ENCODE data around the gene MYO3B.
A peak's percentile ranks its signal among the peaks of the same experiment; 100 is the strongest.
"Not testable (repeated sequence)": the region's sequence is repeated elsewhere in the genome, so short reads cannot be mapped to it uniquely, and the experiment has no call there.

Gene MYO3B

DNA sequence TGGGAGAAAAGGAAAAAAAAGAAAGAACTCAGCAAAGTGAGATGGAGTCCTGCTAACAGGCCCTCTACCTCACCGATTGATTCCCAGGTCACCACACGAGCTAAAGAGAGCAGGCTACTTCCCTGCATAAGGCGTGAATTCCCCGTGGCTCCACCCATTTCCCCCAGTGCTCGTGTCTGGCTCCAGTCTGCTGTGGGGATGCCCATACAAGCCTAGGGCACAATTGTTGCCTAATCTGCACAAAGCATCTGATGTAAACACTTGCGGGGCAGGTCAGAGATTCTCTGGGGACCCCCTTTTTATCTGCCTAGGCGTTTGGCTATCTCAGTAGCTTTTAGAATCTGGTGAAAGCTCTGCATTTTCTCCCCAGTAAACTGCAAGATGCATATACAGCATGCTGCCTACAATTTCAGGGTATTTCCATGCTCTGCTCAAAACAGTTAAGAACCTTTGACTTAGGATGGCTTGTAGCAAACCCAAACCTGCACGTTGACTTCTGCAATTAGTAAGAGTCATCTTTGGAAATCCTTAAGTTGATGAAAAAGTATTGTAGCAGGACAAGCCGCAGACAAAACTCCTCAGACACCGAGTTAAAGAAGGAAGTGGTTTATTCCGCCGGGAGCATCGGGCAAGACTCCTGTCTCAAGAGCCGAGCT lies 34.8 kb downstream of the MYO3B start:
- no CpG with 5 or more reads among the region's 14 CpGs for WGBS (ENCODE audit: extremely low coverage, insufficient coverage, insufficient read length)
- H3K18ac ChIP-seq (ENCODE audit: low read length), result no peak overlapping the region
- H3K4me3 ChIP-seq (ENCODE audit: low read depth, low read length), result no peak overlapping the region
- H4K8ac ChIP-seq (ENCODE audit: low read depth, low read length), result peak overlapping the region; percentile 25
- H3K14ac ChIP-seq (ENCODE audit: low read length), result no peak overlapping the region
- no peak overlapping the region for H2BK5ac ChIP-seq (ENCODE audit: low read depth, low read length, poor library complexity)
- H3K4me1 ChIP-seq (ENCODE audit: control insufficient read depth in 1 of 2, insufficient read depth in 2 of 2, low read length in 2 of 2), result peaks cover 0 to 6% of the 10 kb centered on the region in 2 experiments
- no peak overlapping the region for H3K23ac ChIP-seq (ENCODE audit: low read length)
- no peak for DNase-seq
- H3K9me3 ChIP-seq (ENCODE audit: insufficient read depth, low read depth, low read length), result peaks cover 1% of the 10 kb centered on the region
- H3K79me2 ChIP-seq (ENCODE audit: control insufficient read depth, insufficient read depth, low read length, poor library complexity), result no peaks in the 10 kb centered on the region
- no peaks in the 10 kb centered on the region for H3K79me1 ChIP-seq (ENCODE audit: low read length)
- no peak overlapping the region for H4K12ac ChIP-seq (ENCODE audit: low read depth, low read length)
- H2AK5ac ChIP-seq (ENCODE audit: low read length), result no peak overlapping the region
- H3K4ac ChIP-seq (ENCODE audit: low read depth, low read length), result no peak overlapping the region
- H2AFZ ChIP-seq (ENCODE audit: insufficient read depth, low read length, poor library complexity), result no peak overlapping the region
- no peak overlapping the region for H2BK120ac ChIP-seq (ENCODE audit: insufficient read depth, low read length, poor library complexity)
- H2BK12ac ChIP-seq (ENCODE audit: low read length), result no peak overlapping the region
- H3K4me2 ChIP-seq (ENCODE audit: low read length), result no peak overlapping the region
- H3K27me3 ChIP-seq (ENCODE audit: insufficient read depth, low read length), result no peaks in the 10 kb centered on the region
- no peak overlapping the region for H3K9ac ChIP-seq (ENCODE audit: low read length)
- no peak overlapping the region for H4K91ac ChIP-seq (ENCODE audit: low read depth, low read length)
- H3K36me3 ChIP-seq (ENCODE audit: control insufficient read depth in 1 of 2, insufficient read depth in 2 of 2, low read length in 2 of 2), result no peaks in the 10 kb centered on the region
- peak overlapping the region; percentile 16 for H3K27ac ChIP-seq (ENCODE audit: low read depth, low read length)

DNA sequence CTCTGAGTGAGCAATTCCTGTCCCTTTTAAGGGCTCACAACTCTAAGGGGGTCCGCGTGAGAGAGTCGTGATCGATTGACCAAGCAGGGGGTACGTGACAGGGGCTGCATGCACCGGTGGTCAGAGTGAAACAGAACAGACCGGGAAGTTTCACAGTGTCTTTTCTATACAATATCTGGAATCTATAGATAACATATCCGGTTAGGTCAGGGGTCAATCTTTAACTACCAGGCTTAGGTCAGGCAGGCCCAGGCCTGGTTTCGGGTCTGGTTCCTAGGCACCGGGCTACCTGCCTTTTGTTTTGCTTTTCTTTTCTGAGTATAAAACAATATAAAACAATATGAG lies 35.3 kb downstream of the MYO3B start:
- not testable (repeated sequence) for H3K4me2 ChIP-seq (ENCODE audit: low read length); H3K27ac ChIP-seq (ENCODE audit: low read depth, low read length); H3K4me1 ChIP-seq (ENCODE audit: control insufficient read depth in 1 of 2, insufficient read depth in 2 of 2, low read length in 2 of 2); H3K9ac ChIP-seq (ENCODE audit: low read length); H2AK5ac ChIP-seq (ENCODE audit: low read length); H3K9me3 ChIP-seq (ENCODE audit: insufficient read depth, low read depth, low read length); H2BK12ac ChIP-seq (ENCODE audit: low read length); H3K79me2 ChIP-seq (ENCODE audit: control insufficient read depth, insufficient read depth, low read length, poor library complexity); H3K36me3 ChIP-seq (ENCODE audit: control insufficient read depth in 1 of 2, insufficient read depth in 2 of 2, low read length in 2 of 2); H3K79me1 ChIP-seq (ENCODE audit: low read length); H4K12ac ChIP-seq (ENCODE audit: low read depth, low read length); H2BK5ac ChIP-seq (ENCODE audit: low read depth, low read length, poor library complexity); H3K14ac ChIP-seq (ENCODE audit: low read length); H3K27me3 ChIP-seq (ENCODE audit: insufficient read depth, low read length); H3K4ac ChIP-seq (ENCODE audit: low read depth, low read length); H3K18ac ChIP-seq (ENCODE audit: low read length); H2BK120ac ChIP-seq (ENCODE audit: insufficient read depth, low read length, poor library complexity); DNase-seq; H2AFZ ChIP-seq (ENCODE audit: insufficient read depth, low read length, poor library complexity); H4K8ac ChIP-seq (ENCODE audit: low read depth, low read length); H4K91ac ChIP-seq (ENCODE audit: low read depth, low read length); H3K4me3 ChIP-seq (ENCODE audit: low read depth, low read length); H3K23ac ChIP-seq (ENCODE audit: low read length)
- WGBS (ENCODE audit: extremely low coverage, insufficient coverage, insufficient read length), result no CpG with 5 or more reads among the region's 10 CpGs

DNA sequence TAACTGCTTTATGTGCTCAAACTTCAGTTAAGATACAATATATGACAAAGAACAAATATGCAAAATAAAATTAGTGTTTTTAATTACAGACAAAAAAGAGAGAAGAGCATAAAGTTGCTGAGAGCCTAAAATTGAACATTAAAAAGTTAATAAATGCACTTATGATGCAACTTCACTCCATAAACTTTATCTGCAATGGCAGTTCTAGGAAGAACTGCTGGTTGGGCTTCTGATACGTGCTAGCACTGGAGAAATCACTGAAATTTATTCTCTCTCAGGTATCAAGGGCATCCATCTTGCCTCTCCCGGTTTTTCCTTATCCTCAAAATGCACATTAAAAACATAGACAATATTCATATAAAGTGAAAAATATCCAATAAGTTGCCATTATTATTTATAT lies 35.7 kb downstream of the MYO3B start:
- Histone ChIP-seq H4K8ac (ENCODE audit: low read depth, low read length) (no peak overlapping the region), H3K4me2 (ENCODE audit: low read length) (no peak overlapping the region), H3K4me3 (ENCODE audit: low read depth, low read length) (no peak overlapping the region), H3K23ac (ENCODE audit: low read length) (no peak overlapping the region), H3K27me3 (ENCODE audit: insufficient read depth, low read length) (no peaks in the 10 kb centered on the region), H4K12ac (ENCODE audit: low read depth, low read length) (no peak overlapping the region), H3K4me1 (ENCODE audit: control insufficient read depth in 1 of 2, insufficient read depth in 2 of 2, low read length in 2 of 2) (peaks cover 0 to 6% of the 10 kb centered on the region in 2 experiments), H3K79me1 (ENCODE audit: low read length) (no peaks in the 10 kb centered on the region), H2BK12ac (ENCODE audit: low read length) (no peak overlapping the region), H2AFZ (ENCODE audit: insufficient read depth, low read length, poor library complexity) (no peak overlapping the region), H3K9me3 (ENCODE audit: insufficient read depth, low read depth, low read length) (no peaks in the 10 kb centered on the region), H4K91ac (ENCODE audit: low read depth, low read length) (no peak overlapping the region), H2BK5ac (ENCODE audit: low read depth, low read length, poor library complexity) (no peak overlapping the region), H3K9ac (ENCODE audit: low read length) (no peak overlapping the region), H2BK120ac (ENCODE audit: insufficient read depth, low read length, poor library complexity) (no peak overlapping the region), H3K18ac (ENCODE audit: low read length) (no peak overlapping the region), H3K27ac (ENCODE audit: low read depth, low read length) (no peak overlapping the region), H2AK5ac (ENCODE audit: low read length) (no peak overlapping the region), H3K14ac (ENCODE audit: low read length) (no peak overlapping the region), H3K36me3 (ENCODE audit: control insufficient read depth in 1 of 2, insufficient read depth in 2 of 2, low read length in 2 of 2) (no peaks in the 10 kb centered on the region), H3K4ac (ENCODE audit: low read depth, low read length) (no peak overlapping the region), H3K79me2 (ENCODE audit: control insufficient read depth, insufficient read depth, low read length, poor library complexity) (no peaks in the 10 kb centered on the region)
- WGBS (ENCODE audit: extremely low coverage, insufficient coverage, insufficient read length), result no CpG with 5 or more reads among the region's 2 CpGs
- DNase-seq, result no peak

DNA sequence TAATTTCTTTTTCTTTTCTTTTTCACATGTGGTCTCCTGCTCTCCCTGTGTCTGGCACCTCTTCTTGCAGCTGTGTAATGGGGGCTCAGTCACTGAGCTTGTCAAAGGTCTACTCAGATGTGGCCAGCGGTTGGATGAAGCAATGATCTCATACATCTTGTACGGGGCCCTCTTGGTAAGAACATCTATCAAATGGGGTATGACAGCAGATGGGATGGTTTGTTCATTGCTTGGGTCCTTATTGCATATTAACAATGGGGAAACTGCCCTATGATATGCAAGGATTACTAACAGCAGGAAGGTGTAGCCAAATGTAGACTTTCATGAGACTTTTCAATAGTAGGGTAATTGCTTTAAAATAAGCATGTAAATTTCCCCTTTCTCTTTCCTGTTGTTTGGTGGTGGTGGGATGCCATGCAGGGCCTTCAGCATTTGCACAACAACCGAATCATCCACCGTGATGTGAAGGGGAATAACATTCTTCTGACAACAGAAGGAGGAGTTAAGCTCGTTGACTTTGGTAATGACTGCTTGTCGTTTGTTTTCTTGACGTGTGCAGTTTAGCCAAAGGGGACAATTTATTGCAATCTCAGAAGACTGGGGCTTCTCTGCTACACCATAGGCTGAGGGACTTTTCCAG lies 36.5 kb downstream of the MYO3B start:
- no peak overlapping the region for H3K14ac ChIP-seq (ENCODE audit: low read length)
- H3K4me1 ChIP-seq (ENCODE audit: control insufficient read depth in 1 of 2, insufficient read depth in 2 of 2, low read length in 2 of 2), result peaks cover 0 to 6% of the 10 kb centered on the region in 2 experiments
- WGBS (ENCODE audit: extremely low coverage, insufficient coverage, insufficient read length), result no CpG with 5 or more reads among the region's 7 CpGs
- no peaks in the 10 kb centered on the region for H3K79me1 ChIP-seq (ENCODE audit: low read length)
- no peaks in the 10 kb centered on the region for H3K9me3 ChIP-seq (ENCODE audit: insufficient read depth, low read depth, low read length)
- no peak overlapping the region for H3K18ac ChIP-seq (ENCODE audit: low read length)
- no peak overlapping the region for H3K4me3 ChIP-seq (ENCODE audit: low read depth, low read length)
- H3K36me3 ChIP-seq (ENCODE audit: control insufficient read depth in 1 of 2, insufficient read depth in 2 of 2, low read length in 2 of 2), result no peaks in the 10 kb centered on the region
- no peak overlapping the region for H4K91ac ChIP-seq (ENCODE audit: low read depth, low read length)
- H3K4me2 ChIP-seq (ENCODE audit: low read length), result no peak overlapping the region
- no peak overlapping the region for H3K23ac ChIP-seq (ENCODE audit: low read length)
- no peak overlapping the region for H2BK120ac ChIP-seq (ENCODE audit: insufficient read depth, low read length, poor library complexity)
- H3K27ac ChIP-seq (ENCODE audit: low read depth, low read length), result no peak overlapping the region
- no peak overlapping the region for H2AK5ac ChIP-seq (ENCODE audit: low read length)
- no peak overlapping the region for H2BK5ac ChIP-seq (ENCODE audit: low read depth, low read length, poor library complexity)
- no peak overlapping the region for H4K8ac ChIP-seq (ENCODE audit: low read depth, low read length)
- H3K79me2 ChIP-seq (ENCODE audit: control insufficient read depth, insufficient read depth, low read length, poor library complexity), result no peaks in the 10 kb centered on the region
- no peak overlapping the region for H2BK12ac ChIP-seq (ENCODE audit: low read length)
- no peaks in the 10 kb centered on the region for H3K27me3 ChIP-seq (ENCODE audit: insufficient read depth, low read length)
- H2AFZ ChIP-seq (ENCODE audit: insufficient read depth, low read length, poor library complexity), result no peak overlapping the region
- H4K12ac ChIP-seq (ENCODE audit: low read depth, low read length), result no peak overlapping the region
- no peak for DNase-seq
- no peak overlapping the region for H3K9ac ChIP-seq (ENCODE audit: low read length)
- no peak overlapping the region for H3K4ac ChIP-seq (ENCODE audit: low read depth, low read length)

Data from trophoblast cell (in vitro differentiated cells and primary cell).